Mononuclear cell (primary cell): Measurements from ENCODE around the gene CD84. TPM values are rescaled to one million over a fixed set of nuclear protein-coding genes. Genes with fewer than 3 reads are reported as not detected.
A peak's percentile ranks its signal among the peaks of the same experiment; 100 is the strongest.
"Not testable (repeated sequence)": the region's sequence is repeated elsewhere in the genome, so short reads cannot be mapped to it uniquely, and the experiment has no call there.

ENCODE experiments used
- H3K27me3 ChIP-seq: 2 replicates; pipeline ENCODE4 v1.6.0; 2011; ENCODE audit warnings: low read length, control low read depth; ENCODE audit not compliant: insufficient read depth
- H3K4me1 ChIP-seq: 2 replicates; pipeline ENCODE4 v1.5.1; 2011; ENCODE audit warnings: mild to moderate bottlenecking, low read length, control low read depth; ENCODE audit not compliant: insufficient read depth
- H3K4me3 ChIP-seq: 2 replicates; pipeline ENCODE4 v1.5.1; 2011; ENCODE audit warnings: mild to moderate bottlenecking, low read length, moderate library complexity
- H3K9me3 ChIP-seq: 2 replicates; pipeline ENCODE4 v1.5.1; 2011; ENCODE audit warnings: low read depth, mild to moderate bottlenecking, control low read depth, low read length
- total RNA-seq: library from RNA; depleted of rRNA; stranded (reverse); fragments of >200 nt; gene quantifications from one replicate; pipeline ENCODE4 v1.2.3, GENCODE V29; 2012

The CD84 gene
- total RNA-seq, 1 donor = 33.4 TPM

- not testable (repeated sequence) for H3K27me3 ChIP-seq, H3K9me3 ChIP-seq, H3K4me3 ChIP-seq, H3K4me1 ChIP-seq
Measured at GRCh38 chr1:160529401-160529952, 49.8 kb downstream of the CD84 start.

DNA sequence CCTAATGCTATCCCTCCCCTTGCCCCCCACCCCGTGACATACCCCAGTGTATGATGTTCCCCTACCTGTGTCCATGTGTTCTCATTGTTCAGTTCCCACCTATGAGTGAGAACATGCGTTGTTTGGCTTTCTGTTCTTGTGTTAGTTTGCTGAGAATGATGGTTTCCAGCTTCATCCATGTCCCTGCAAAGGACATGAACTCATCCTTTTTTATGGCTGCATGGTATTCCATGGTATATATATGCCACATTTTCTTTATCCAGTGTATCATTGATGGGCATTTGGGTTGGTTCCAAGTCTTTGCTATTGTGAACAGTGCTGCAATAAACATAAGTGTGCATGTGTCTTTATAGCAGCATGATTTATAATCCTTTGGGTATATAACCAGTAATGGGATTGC lies 55.5 kb downstream of the CD84 start:
- H3K4me1 ChIP-seq = peaks cover 24% of the 10 kb centered on the region
- H3K27me3 ChIP-seq, H3K4me3 ChIP-seq, H3K9me3 ChIP-seq: not testable (repeated sequence)

GRCh38 chr1:160522622-160523345 lies 56.5 kb downstream of the CD84 start, which contains the start of gene SLAMF6:
Gene SLAMF6 (minus strand): TSS chr1:160523255. CDS start chr1:160523192, 63 bp downstream.
- Histone ChIP-seq H3K4me1 (peaks cover 24% of the 10 kb centered on the region), H3K4me3 (peak within 1 kb of the TSS; percentile 52)

GRCh38 chr1:160522136-160522535 lies 57.2 kb downstream of the CD84 start:
- Histone ChIP-seq H3K27me3 (no peaks in the 10 kb centered on the region), H3K9me3 (no peaks in the 10 kb centered on the region), H3K4me3 (peak overlapping the region; percentile 52), H3K4me1 (peaks cover 24% of the 10 kb centered on the region)

More at GRCh38 chr1:160522622-160523345, 56.5 kb downstream of the CD84 start, which contains the start of gene SLAMF6:
- H3K9me3 ChIP-seq = no peaks in the 10 kb centered on the region
- H3K27me3 ChIP-seq = no peaks in the 10 kb centered on the region

GRCh38 chr1:160521554-160521953 lies 57.7 kb downstream of the CD84 start:
- Histone ChIP-seq H3K9me3 (no peaks in the 10 kb centered on the region), H3K4me3 (peak overlapping the region; percentile 26), H3K4me1 (peaks cover 24% of the 10 kb centered on the region), H3K27me3 (no peaks in the 10 kb centered on the region)

- H3K27me3 ChIP-seq = no peaks in the 10 kb centered on the region
- peak overlapping the region; percentile 26 for H3K4me3 ChIP-seq
- H3K4me1 ChIP-seq = peaks cover 26% of the 10 kb centered on the region
- no peaks in the 10 kb centered on the region for H3K9me3 ChIP-seq
Measured at GRCh38 chr1:160520999-160521398, 58.3 kb downstream of the CD84 start.

DNA sequence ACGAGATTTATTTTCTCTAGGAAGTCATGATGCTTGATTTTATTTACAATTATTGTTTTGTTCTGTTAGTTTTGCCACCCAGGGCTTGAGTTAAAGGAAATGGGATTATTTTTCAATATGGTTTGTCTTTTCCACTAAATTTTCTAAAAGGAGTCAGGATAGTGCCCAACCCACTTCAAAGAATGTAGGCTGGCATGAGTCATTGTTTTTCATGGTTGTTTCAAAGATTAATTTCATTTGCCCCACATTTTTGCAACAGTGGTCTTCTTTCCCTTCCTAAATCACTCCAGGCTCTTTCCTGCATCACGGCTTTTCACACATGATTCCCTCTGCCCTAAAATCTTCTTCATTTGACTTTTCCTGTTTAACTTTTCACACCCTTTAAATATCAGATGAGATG lies 58.7 kb downstream of the CD84 start:
- no peaks in the 10 kb centered on the region for H3K9me3 ChIP-seq
- peaks cover 28% of the 10 kb centered on the region for H3K4me1 ChIP-seq
- H3K27me3 ChIP-seq = no peaks in the 10 kb centered on the region
- H3K4me3 ChIP-seq = peak overlapping the region; percentile 26

DNA sequence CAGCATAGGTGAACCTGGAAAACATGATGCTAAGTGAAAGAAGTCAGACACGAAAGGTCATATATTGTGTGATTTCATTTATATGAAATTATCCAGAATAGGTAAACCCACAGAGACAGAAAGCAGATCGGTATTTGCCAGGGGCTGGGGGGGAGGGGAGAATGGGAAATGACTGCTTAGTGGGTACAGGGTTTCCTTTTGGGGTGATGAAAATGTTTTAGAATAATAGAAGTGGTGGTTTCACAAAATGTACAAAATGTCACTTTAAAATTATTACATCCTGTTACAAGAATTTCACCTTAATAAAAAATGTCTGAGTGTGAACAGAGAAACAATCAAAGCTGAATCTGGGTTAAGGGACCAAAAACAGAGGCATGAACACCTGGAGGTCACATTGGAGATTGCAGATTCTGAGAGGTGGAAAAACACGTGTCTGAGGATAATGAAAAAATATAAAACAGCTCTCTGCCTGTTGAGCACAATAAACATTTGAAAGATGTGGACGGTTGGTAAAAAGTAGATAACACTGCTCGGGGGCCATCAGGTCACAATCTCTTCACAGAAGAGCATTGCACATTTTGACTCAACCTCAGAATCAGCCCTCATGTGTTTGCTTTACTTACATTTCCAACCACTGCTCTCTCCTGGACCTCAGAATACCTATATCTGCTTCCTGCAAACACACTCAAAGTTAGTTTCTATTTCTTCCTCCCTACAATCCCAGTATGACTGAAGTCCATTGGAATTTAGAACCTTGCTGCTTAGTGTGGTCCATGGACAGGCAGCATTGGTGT lies 59.5 kb downstream of the CD84 start:
- H3K9me3 ChIP-seq = no peaks in the 10 kb centered on the region
- H3K4me3 ChIP-seq = peak overlapping the region; percentile 4
- peaks cover 28% of the 10 kb centered on the region for H3K4me1 ChIP-seq
- no peaks in the 10 kb centered on the region for H3K27me3 ChIP-seq

- H3K27me3 ChIP-seq, H3K4me3 ChIP-seq, H3K9me3 ChIP-seq: not testable (repeated sequence)
- H3K4me1 ChIP-seq = peaks cover 23% of the 10 kb centered on the region
Measured at GRCh38 chr1:160517519-160517918, 61.8 kb downstream of the CD84 start.

GRCh38 chr1:160515908-160516307 lies 63.4 kb downstream of the CD84 start:
- peaks cover 16% of the 10 kb centered on the region for H3K4me1 ChIP-seq
- not testable (repeated sequence) for H3K27me3 ChIP-seq, H3K4me3 ChIP-seq, H3K9me3 ChIP-seq

- no peaks in the 10 kb centered on the region for H3K27me3 ChIP-seq
- peaks cover 21% of the 10 kb centered on the region for H3K4me1 ChIP-seq
- H3K9me3 ChIP-seq = peaks cover 21% of the 10 kb centered on the region
- no peak overlapping the region for H3K4me3 ChIP-seq
Measured at GRCh38 chr1:160504651-160505050, 74.6 kb downstream of the CD84 start.

DNA sequence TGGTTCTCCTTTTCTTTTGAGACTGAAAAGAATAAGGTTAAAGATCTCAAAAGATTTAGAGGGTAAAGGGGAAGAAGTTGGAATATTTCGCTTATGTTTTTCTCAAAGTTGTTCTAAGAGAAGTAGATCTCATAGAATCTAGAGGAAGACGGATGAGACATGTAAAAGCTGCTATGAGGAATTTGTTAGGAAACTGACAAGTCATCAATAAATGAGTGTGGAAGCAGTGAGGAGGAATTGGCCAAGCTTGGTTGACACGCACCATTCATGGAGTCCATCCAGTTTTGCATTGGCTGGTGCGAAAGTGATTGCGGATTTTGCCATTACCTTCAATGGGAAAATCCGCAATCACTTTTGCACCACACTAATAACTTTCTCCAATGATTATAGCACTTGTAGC lies 76.2 kb downstream of the CD84 start:
- Histone ChIP-seq H3K4me3 (no peak overlapping the region), H3K9me3 (peaks cover 26% of the 10 kb centered on the region), H3K27me3 (no peaks in the 10 kb centered on the region), H3K4me1 (peaks cover 21% of the 10 kb centered on the region)

GRCh38 chr1:160500321-160500990 lies 78.8 kb downstream of the CD84 start:
- Histone ChIP-seq H3K9me3 (peaks cover 5% of the 10 kb centered on the region), H3K4me3 (no peak overlapping the region), H3K27me3 (no peaks in the 10 kb centered on the region), H3K4me1 (peaks cover 21% of the 10 kb centered on the region)

DNA sequence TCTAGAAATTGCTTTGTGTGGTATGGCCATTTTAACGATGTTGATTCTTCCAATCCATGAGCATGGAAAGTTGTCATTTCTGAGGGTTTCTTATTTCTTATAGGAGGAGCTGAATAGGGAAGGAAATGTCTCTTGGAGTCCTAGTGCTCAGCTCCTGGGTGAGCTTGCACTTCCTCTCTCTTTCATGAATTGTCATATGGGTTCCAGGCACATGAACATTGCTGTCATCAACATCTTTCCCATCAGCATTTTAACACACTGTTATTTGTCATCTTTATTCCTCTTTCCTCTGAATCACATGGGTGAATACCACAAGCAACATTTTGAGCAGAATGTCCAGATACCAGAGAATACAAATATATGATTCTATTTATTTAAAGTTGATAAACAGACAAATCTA lies 79.7 kb downstream of the CD84 start:
- Histone ChIP-seq H3K9me3 (peaks cover 5% of the 10 kb centered on the region), H3K4me3 (no peak overlapping the region), H3K27me3 (no peaks in the 10 kb centered on the region), H3K4me1 (peaks cover 21% of the 10 kb centered on the region)
